CD4-positive, CD25-positive, alpha-beta regulatory T cell (primary cell): ENCODE results near the gene APOD. TPM values are rescaled to one million over a fixed set of nuclear protein-coding genes. Genes with fewer than 3 reads are reported as not detected.

ENCODE experiments used
- ATAC-seq, 2 donors: fragments of 150-1000 bp; cut with Tn5 transposase; one replicate each; pipeline ENCODE4 v1.10.0; 2021; ENCODE audit warnings: low read depth in 2 of 2, moderate number of reproducible peaks in 2 of 2, moderate library complexity in 1 of 2
- DNase-seq, 3 donors: peaks; one replicate each; pipeline versions ENCODE4 v3.0.0 to v3.0.0-alpha.2; 2012 to 2022; ENCODE audit warnings: mixed read lengths in 1 of 3
- H3K27ac ChIP-seq: one replicate; pipeline ENCODE4 v1.7.0; 2013; ENCODE audit warnings: mild to moderate bottlenecking, low read length; ENCODE audit not compliant: insufficient read depth, poor library complexity, severe bottlenecking
- H3K27me3 ChIP-seq: one replicate; pipeline ENCODE4 v1.7.0; 2013; ENCODE audit warnings: low read length; ENCODE audit not compliant: control insufficient read depth, insufficient read depth
- H3K36me3 ChIP-seq: one replicate; pipeline ENCODE4 v1.7.0; 2013; ENCODE audit warnings: mild to moderate bottlenecking, low read length, moderate library complexity; ENCODE audit not compliant: control insufficient read depth, insufficient read depth
- H3K4me1 ChIP-seq: 2 replicates; pipeline ENCODE4 v1.7.0; 2013; ENCODE audit warnings: mild to moderate bottlenecking, low read length; ENCODE audit not compliant: insufficient read depth, control insufficient read depth, poor library complexity, severe bottlenecking
- H3K4me3 ChIP-seq: one replicate; pipeline ENCODE4 v1.7.0; 2013; ENCODE audit warnings: low read depth, mild to moderate bottlenecking, low read length, moderate library complexity
- H3K9me3 ChIP-seq, 2 experiments: 1 replicate in 1 of 2; 2 replicates in 1 of 2; pipeline ENCODE4 v1.7.0; 2013; ENCODE audit warnings: low read length in 2 of 2, mild to moderate bottlenecking in 1 of 2, moderate library complexity in 1 of 2; ENCODE audit not compliant: control insufficient read depth in 2 of 2
- H3K27ac Mint-ChIP-seq, 3 donors: one replicate each; pipeline ENCODE4 v1.8.0; 2020 to 2022; ENCODE audit warnings: mild to moderate bottlenecking in 3 of 3, mixed read lengths in 3 of 3, moderate library complexity in 2 of 3
- H3K27me3 Mint-ChIP-seq: one replicate; pipeline ENCODE4 v1.8.0; 2022; ENCODE audit warnings: mild to moderate bottlenecking, mixed read lengths
- H3K36me3 Mint-ChIP-seq: one replicate; pipeline ENCODE4 v1.8.0; 2020; ENCODE audit warnings: mixed read lengths
- H3K4me1 Mint-ChIP-seq, 4 donors: one replicate each; pipeline ENCODE4 v1.8.0; 2020 to 2022; ENCODE audit warnings: mixed read lengths in 4 of 4, mild to moderate bottlenecking in 1 of 4
- H3K4me3 Mint-ChIP-seq, 4 donors: one replicate each; pipeline ENCODE4 v1.8.0; 2020 to 2022; ENCODE audit warnings: mild to moderate bottlenecking in 4 of 4, mixed read lengths in 4 of 4, moderate library complexity in 3 of 4
- H3K9me3 Mint-ChIP-seq, 7 donors: one replicate each; pipeline ENCODE4 v1.8.0; 2020 to 2022; ENCODE audit warnings: mixed read lengths in 7 of 7, mild to moderate bottlenecking in 3 of 7, moderate library complexity in 2 of 7
- polyA plus RNA-seq, 4 donors: library from polyadenylated mRNA; unstranded; fragments of 300-500 nt; fragmentation: Illumina TruSeq; gene quantifications; one replicate each; pipeline ENCODE4 v1.2.3, GENCODE V29; 2021
- total RNA-seq: library from RNA; stranded (reverse); gene quantifications from one replicate; pipeline ENCODE4 v1.2.3, GENCODE V29; 2022

The APOD gene
- total and polyA plus RNA-seq, 5 donors from 2014 or later: 0.60 TPM; not detected in 4

- ATAC-seq: no peak
- no peaks in the 10 kb centered on the region for H3K9me3 Mint-ChIP-seq
- peaks cover 69% of the 10 kb centered on the region for H3K36me3 ChIP-seq
- no peak overlapping the region for H3K4me3 ChIP-seq
- DNase-seq: no peak
- H3K27me3 Mint-ChIP-seq: no peaks in the 10 kb centered on the region
- H3K36me3 Mint-ChIP-seq: peaks cover 26% of the 10 kb centered on the region
- peaks cover 48% of the 10 kb centered on the region for H3K4me1 ChIP-seq
- no peaks in the 10 kb centered on the region for H3K27me3 ChIP-seq
- no peaks in the 10 kb centered on the region for H3K9me3 ChIP-seq
- peak overlapping the region in 1 of 3 donors; percentile 38 for H3K27ac Mint-ChIP-seq
- H3K4me3 Mint-ChIP-seq: no peak overlapping the region
- peaks cover 29 to 83% (median 59%) of the 10 kb centered on the region in 4 donors for H3K4me1 Mint-ChIP-seq
- H3K27ac ChIP-seq: no peak overlapping the region
Observed at GRCh38 chr3:195526492-195526891, 57.2 kb downstream of the APOD start.

GRCh38 chr3:195524171-195524896 is 59.4 kb downstream of the APOD start:
- no peaks in the 10 kb centered on the region for H3K27me3 ChIP-seq
- H3K4me3 ChIP-seq: peak overlapping the region; percentile 62
- Mint-ChIP-seq H3K4me3 (peak overlapping the region; percentile 22 to 83 (median 72)), H3K36me3 (peaks cover 24% of the 10 kb centered on the region), H3K27me3 (no peaks in the 10 kb centered on the region), H3K27ac (peak overlapping the region; percentile 68 to 99 (median 79)), H3K4me1 (peaks cover 28 to 63% (median 47%) of the 10 kb centered on the region in 4 donors), H3K9me3 (no peaks in the 10 kb centered on the region)
- H3K36me3 ChIP-seq: peaks cover 74% of the 10 kb centered on the region
- no peaks in the 10 kb centered on the region for H3K9me3 ChIP-seq
- peak; percentile 47 to 51 for ATAC-seq
- H3K4me1 ChIP-seq: peaks cover 33% of the 10 kb centered on the region
- peak in 1 of 3 donors; percentile 39 for DNase-seq
- peak overlapping the region; percentile 68 for H3K27ac ChIP-seq

- H3K9me3 ChIP-seq: no peaks in the 10 kb centered on the region
- peak overlapping the region in 3 of 4 donors; percentile 17 to 43 (median 26) for H3K4me3 Mint-ChIP-seq
- no peaks in the 10 kb centered on the region for H3K27me3 ChIP-seq
- peaks cover 23% of the 10 kb centered on the region for H3K36me3 Mint-ChIP-seq
- DNase-seq (peak in 2 of 3 donors; percentile 57 to 59), ATAC-seq (no peak)
- peak overlapping the region; percentile 36 to 68 (median 66) for H3K27ac Mint-ChIP-seq
- no peaks in the 10 kb centered on the region for H3K27me3 Mint-ChIP-seq
- peaks cover 72% of the 10 kb centered on the region for H3K36me3 ChIP-seq
- H3K4me1 Mint-ChIP-seq: peaks cover 28 to 54% (median 46%) of the 10 kb centered on the region in 4 donors
- no peaks in the 10 kb centered on the region for H3K9me3 Mint-ChIP-seq
- peaks cover 33% of the 10 kb centered on the region for H3K4me1 ChIP-seq
- H3K4me3 ChIP-seq: no peak overlapping the region
- peak overlapping the region; percentile 19 for H3K27ac ChIP-seq
Observed at GRCh38 chr3:195522254-195523023, 61.3 kb downstream of the APOD start.

Other genes with a start within 250 kb of the APOD start
- 121 TPM for gene ACAP2, start 140.9 kb downstream of the APOD start, total RNA-seq
- 10 to 100 TPM; 36.9 to 59.2 (median 48.5) TPM for gene ACAP2, start 140.9 kb downstream of the APOD start, polyA plus RNA-seq
- 169 TPM for gene PPP1R2, start 40.6 kb downstream of the APOD start, total RNA-seq
- gene PPP1R2, start 40.6 kb downstream of the APOD start, polyA plus RNA-seq: 100 to 1,000 TPM; 253 to 337 (median 306) TPM
- gene MUC20, start 137.0 kb upstream of the APOD start, total RNA-seq: 1.5 TPM
- gene MUC20, start 137.0 kb upstream of the APOD start, polyA plus RNA-seq: under 1 TPM in 2 of 4 donors, not detected in 2; 0.14 to 0.47 TPM
- gene MUC4, start 228.0 kb upstream of the APOD start, total RNA-seq: not detected
- not detected for gene MUC4, start 228.0 kb upstream of the APOD start, polyA plus RNA-seq